ENCODE data around the gene MAP3K15. TPM values are rescaled to one million over a fixed set of nuclear protein-coding genes. Genes with fewer than 3 reads are reported as not detected.

MAP3K15 gene
- total RNA-seq, 1 experiment from 2014 or later, result 1.3 TPM

DNA sequence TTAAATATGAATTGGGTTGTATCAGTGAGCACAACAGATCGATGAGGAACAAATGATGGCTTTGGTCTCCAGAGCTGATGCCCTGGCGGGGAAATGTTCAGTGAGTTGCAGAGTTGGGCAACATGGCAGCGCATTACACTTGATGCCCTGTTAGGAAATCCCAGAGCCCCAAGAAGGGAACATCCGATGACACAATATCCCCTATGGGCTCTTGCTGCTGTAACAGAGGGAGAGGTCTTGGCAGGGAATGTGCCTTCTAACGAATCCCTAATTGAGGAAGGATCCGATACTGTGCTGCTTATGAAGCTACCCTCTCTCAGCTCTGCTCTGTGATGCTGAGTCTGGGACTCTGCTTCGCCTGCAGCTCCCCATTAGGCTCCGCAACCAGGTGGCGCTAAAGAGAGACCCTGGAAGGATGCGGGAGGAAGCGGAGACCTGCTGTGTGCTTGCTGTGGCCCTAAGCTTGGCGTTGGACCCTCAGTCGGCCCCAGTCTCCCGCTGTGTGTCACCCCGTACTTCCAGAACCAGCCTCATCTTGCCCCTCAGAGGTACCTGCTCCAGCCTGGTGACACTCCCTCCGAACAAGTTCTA is 132.7 kb downstream of the MAP3K15 start:
- Histone ChIP-seq H4K20me1 (ENCODE audit: insufficient read depth) (no peaks in the 10 kb centered on the region), H3K36me3 (ENCODE audit: control insufficient read depth in 1 of 2, insufficient read depth in 2 of 2, low read length in 2 of 2) (no peaks in the 10 kb centered on the region), H3K4me1 (ENCODE audit: control insufficient read depth in 1 of 2, insufficient read depth in 2 of 2, low read length in 2 of 2) (no peaks in the 10 kb centered on the region), H3K9me2 (ENCODE audit: insufficient read depth) (no peaks in the 10 kb centered on the region), H3K27ac (ENCODE audit: low read depth, low read length) (no peak overlapping the region), H3K79me2 (ENCODE audit: insufficient read depth, low read length) (no peaks in the 10 kb centered on the region), H3K27me3 (ENCODE audit: insufficient read depth, low read length) (no peaks in the 10 kb centered on the region), H3K4me3 (replicated peaks in 1 of 2; ENCODE audit: low read depth in 1 of 2, low read length in 2 of 2) (no peak overlapping the region), H3K9me3 (ENCODE audit: control insufficient read depth in 1 of 2, insufficient read depth in 1 of 2, low read depth in 1 of 2, low read length in 2 of 2) (no peaks in the 10 kb centered on the region), H3K4me2 (ENCODE audit: low read length) (no peak overlapping the region), H2AFZ (ENCODE audit: low read depth, low read length, poor library complexity, severe bottlenecking) (no peak overlapping the region), H3K9ac (ENCODE audit: low read length) (no peak overlapping the region)
- intact Hi-C loops (cut with micrococcal nuclease), result loop anchor here (1.0 to 5.0 kb wide), 2 partner anchors 135 to 151 kb away; partner anchors contain the start of gene MAP3K15
- no TSS peak for BruUV-seq (replicated peaks)
- ATAC-seq (peak; percentile 97), DNase-seq (ENCODE audit: low read depth, low spot score) (peak; percentile 15)
- ChIA-PET CTCF (interaction anchor here (0.6 to 1.5 kb wide), 7 partner anchors 10 to 685 kb away, joined by 3 to 16 read pairs (median 6); partner anchors contain the start of gene MAP3K15), RAD21 (ENCODE audit: low non-redundant PET in 1 of 2, low total read pairs in 2 of 2, uncharacterized antibody in 2 of 2, unreplicated experiment in 2 of 2) (interaction anchor here in 1 of 2 experiments (0.6 kb wide), 1 partner anchor 537 kb away, joined by 4 read pairs; no protein-coding TSS in a partner anchor), POLR2A (no interaction called here)
- TF ChIP-seq, protein P1, sequence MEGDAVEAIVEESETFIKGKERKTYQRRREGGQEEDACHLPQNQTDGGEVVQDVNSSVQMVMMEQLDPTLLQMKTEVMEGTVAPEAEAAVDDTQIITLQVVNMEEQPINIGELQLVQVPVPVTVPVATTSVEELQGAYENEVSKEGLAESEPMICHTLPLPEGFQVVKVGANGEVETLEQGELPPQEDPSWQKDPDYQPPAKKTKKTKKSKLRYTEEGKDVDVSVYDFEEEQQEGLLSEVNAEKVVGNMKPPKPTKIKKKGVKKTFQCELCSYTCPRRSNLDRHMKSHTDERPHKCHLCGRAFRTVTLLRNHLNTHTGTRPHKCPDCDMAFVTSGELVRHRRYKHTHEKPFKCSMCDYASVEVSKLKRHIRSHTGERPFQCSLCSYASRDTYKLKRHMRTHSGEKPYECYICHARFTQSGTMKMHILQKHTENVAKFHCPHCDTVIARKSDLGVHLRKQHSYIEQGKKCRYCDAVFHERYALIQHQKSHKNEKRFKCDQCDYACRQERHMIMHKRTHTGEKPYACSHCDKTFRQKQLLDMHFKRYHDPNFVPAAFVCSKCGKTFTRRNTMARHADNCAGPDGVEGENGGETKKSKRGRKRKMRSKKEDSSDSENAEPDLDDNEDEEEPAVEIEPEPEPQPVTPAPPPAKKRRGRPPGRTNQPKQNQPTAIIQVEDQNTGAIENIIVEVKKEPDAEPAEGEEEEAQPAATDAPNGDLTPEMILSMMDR (IDR thresholded peaks at IDR 0.05 in 2 of 3, conservative IDR thresholded peaks at IDR 0.05 in 1 of 3; ENCODE audit: borderline replicate concordance in 1 of 3, insufficient read depth in 1 of 3, low read depth in 2 of 3, low read length in 2 of 3), result peak; percentile 46 to 75 (median 61); a peak in 5 of 6 replicates
- TF ChIP-seq RAD21 (IDR thresholded peaks at IDR 0.05; ENCODE audit: low read depth), result peak; percentile 53
- no peak for TF ChIP-seq ELF1 (IDR thresholded peaks at IDR 0.05; ENCODE audit: borderline replicate concordance, low read depth)
- no peak for TF ChIP-seq ZFX (IDR thresholded peaks at IDR 0.05)
- TF ChIP-seq ZNF274 (IDR thresholded peaks at IDR 0.05; ENCODE audit: low read depth, low read length), result no peak
- no peak for TF ChIP-seq SP1 (IDR thresholded peaks at IDR 0.05; ENCODE audit: low read depth)

DNA sequence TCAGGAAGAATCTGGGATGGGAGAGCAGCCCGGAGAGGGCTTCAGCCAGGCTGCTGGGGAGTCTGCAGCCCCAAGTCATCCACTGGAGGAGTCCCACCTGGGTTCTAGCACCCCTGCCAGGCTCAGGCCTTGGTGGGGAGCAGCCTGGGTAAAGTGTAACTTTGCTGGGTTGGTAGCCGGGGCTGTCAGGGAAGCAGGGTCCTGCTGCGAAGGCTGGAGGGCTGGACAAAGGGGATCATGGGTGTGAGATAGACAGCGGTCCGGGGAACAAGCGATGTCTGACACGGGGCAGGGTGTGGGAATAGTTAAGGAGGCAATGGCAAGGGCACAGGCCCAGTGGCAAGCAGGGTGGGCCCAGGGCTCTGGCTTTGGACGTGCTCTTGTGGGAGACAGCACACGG is 134.0 kb downstream of the MAP3K15 start:
- Histone ChIP-seq H3K79me2 (ENCODE audit: insufficient read depth, low read length) (no peaks in the 10 kb centered on the region), H3K4me1 (ENCODE audit: control insufficient read depth in 1 of 2, insufficient read depth in 2 of 2, low read length in 2 of 2) (no peaks in the 10 kb centered on the region), H3K9me3 (ENCODE audit: control insufficient read depth in 1 of 2, insufficient read depth in 1 of 2, low read depth in 1 of 2, low read length in 2 of 2) (no peaks in the 10 kb centered on the region), H3K27ac (ENCODE audit: low read depth, low read length) (no peak overlapping the region), H2AFZ (ENCODE audit: low read depth, low read length, poor library complexity, severe bottlenecking) (no peak overlapping the region), H3K4me3 (replicated peaks in 1 of 2; ENCODE audit: low read depth in 1 of 2, low read length in 2 of 2) (no peak overlapping the region), H3K9ac (ENCODE audit: low read length) (no peak overlapping the region), H3K27me3 (ENCODE audit: insufficient read depth, low read length) (no peaks in the 10 kb centered on the region), H4K20me1 (ENCODE audit: insufficient read depth) (no peaks in the 10 kb centered on the region), H3K9me2 (ENCODE audit: insufficient read depth) (no peaks in the 10 kb centered on the region), H3K36me3 (ENCODE audit: control insufficient read depth in 1 of 2, insufficient read depth in 2 of 2, low read length in 2 of 2) (no peaks in the 10 kb centered on the region), H3K4me2 (ENCODE audit: low read length) (no peak overlapping the region)
- ATAC-seq, result no peak
- RAD21 ChIA-PET (ENCODE audit: low non-redundant PET in 1 of 2, low total read pairs in 2 of 2, uncharacterized antibody in 2 of 2, unreplicated experiment in 2 of 2), result no interaction called here
- CTCF ChIA-PET, result no interaction called here
- POLR2A ChIA-PET, result no interaction called here
- TF ChIP-seq SIN3A (IDR thresholded peaks at IDR 0.05; ENCODE audit: low read depth), result no peak
- no peak for TF ChIP-seq TCF7L2 (IDR thresholded peaks at IDR 0.05; ENCODE audit: borderline replicate concordance, extremely low read depth, insufficient read depth, insufficient read length)
- no peak for TF ChIP-seq ZNF274 (IDR thresholded peaks at IDR 0.05; ENCODE audit: low read depth, low read length)
- intact Hi-C loops (cut with micrococcal nuclease), result loop anchor here (5.0 kb wide), 1 partner anchor 136 kb away; the partner anchor contains the start of gene MAP3K15
- BruUV-seq (replicated peaks), result no TSS peak
- no peak for DNase-seq (ENCODE audit: low read depth, low spot score)

Measured in HCT116 (cell line).